Measurements from ENCODE around the gene HSD17B13. TPM values are rescaled to one million over a fixed set of nuclear protein-coding genes. Genes with fewer than 3 reads are reported as not detected.

The HSD17B13 gene
- total and polyA plus RNA-seq, 2 of the 4 experiments (the other 2 are of a cell fraction) = not detected

DNA sequence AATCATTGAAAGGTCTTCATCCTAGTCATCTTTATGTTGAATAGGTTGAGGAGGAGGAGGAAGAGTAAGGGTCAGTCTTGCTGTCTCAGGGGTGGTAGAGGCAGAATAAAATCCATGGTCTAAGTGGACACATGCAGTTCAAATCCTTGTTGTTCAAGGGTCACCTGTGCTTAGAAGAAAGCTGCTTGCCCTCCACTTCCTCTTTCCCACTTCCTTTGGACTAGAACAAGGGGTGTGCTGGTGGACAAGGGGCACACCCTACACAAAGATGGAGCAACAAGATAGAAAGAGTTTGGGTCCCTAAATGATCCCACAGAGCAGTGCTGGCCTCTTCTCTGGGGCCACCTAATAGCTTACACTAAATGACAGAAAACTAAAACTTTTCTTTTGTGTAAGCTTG is 47.9 kb downstream of the HSD17B13 start:
- H3K23ac ChIP-seq (ENCODE audit: low read depth, low read length) = no peak overlapping the region
- H3K9ac ChIP-seq (ENCODE audit: low read depth, low read length) = no peak overlapping the region
- H2BK120ac ChIP-seq (ENCODE audit: low read depth, low read length) = no peak overlapping the region
- H3K4me2 ChIP-seq (ENCODE audit: low read depth, low read length) = no peak overlapping the region
- H3K18ac ChIP-seq (ENCODE audit: low read depth, low read length) = no peak overlapping the region
- H2BK15ac ChIP-seq (ENCODE audit: low read depth, low read length) = no peak overlapping the region
- H2BK5ac ChIP-seq (ENCODE audit: low read depth, low read length, poor library complexity, severe bottlenecking) = no peak overlapping the region
- no peaks in the 10 kb centered on the region for H4K20me1 ChIP-seq (ENCODE audit: insufficient read depth, low read length)
- DNase-seq (no peak), ATAC-seq (ENCODE audit: low read depth) (no peak)
- H3K27me3 ChIP-seq (ENCODE audit: control insufficient read depth, insufficient read depth, low read length) = peaks cover 12% of the 10 kb centered on the region
- H2AK9ac ChIP-seq (replicated peaks; ENCODE audit: low read depth, low read length, poor library complexity) = no peak overlapping the region
- no peak overlapping the region for H3K56ac ChIP-seq (ENCODE audit: extremely low read depth, insufficient read depth, low read length)
- no peaks in the 10 kb centered on the region for H3K9me3 ChIP-seq (ENCODE audit: control insufficient read depth, insufficient read depth, low read length)
- BruUV-seq (replicated peaks) = no TSS peak
- no peak overlapping the region for H4K8ac ChIP-seq (ENCODE audit: low read depth in 2 of 2, low read length in 2 of 2)
- in situ Hi-C loops (cut with MboI; ENCODE audit: low sequenced_read_pairs) (loop anchor here (5.0 kb wide), 1 partner anchor 192 kb away; no protein-coding TSS in a partner anchor), dilution Hi-C loops (cut with HindIII; ENCODE audit: low sequenced_read_pairs, unreplicated experiment) (no loop called here), intact Hi-C loops (cut with micrococcal nuclease) (no loop called here)
- H2AFZ ChIP-seq (replicated peaks; ENCODE audit: low read length, poor library complexity) = no peak overlapping the region
- no peak overlapping the region for H3K27ac ChIP-seq (ENCODE audit: insufficient read depth, low read length)
- TF ChIP-seq, protein P1, sequence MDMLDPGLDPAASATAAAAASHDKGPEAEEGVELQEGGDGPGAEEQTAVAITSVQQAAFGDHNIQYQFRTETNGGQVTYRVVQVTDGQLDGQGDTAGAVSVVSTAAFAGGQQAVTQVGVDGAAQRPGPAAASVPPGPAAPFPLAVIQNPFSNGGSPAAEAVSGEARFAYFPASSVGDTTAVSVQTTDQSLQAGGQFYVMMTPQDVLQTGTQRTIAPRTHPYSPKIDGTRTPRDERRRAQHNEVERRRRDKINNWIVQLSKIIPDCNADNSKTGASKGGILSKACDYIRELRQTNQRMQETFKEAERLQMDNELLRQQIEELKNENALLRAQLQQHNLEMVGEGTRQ (IDR thresholded peaks at IDR 0.05; ENCODE audit: low read depth, low read length) = no peak
- TF ChIP-seq CEBPB (IDR thresholded peaks at IDR 0.05; ENCODE audit: low read depth, low read length) (no peak), MAZ (IDR thresholded peaks at IDR 0.05; ENCODE audit: borderline replicate concordance, low read depth, low read length) (no peak), RFX5 (IDR thresholded peaks at IDR 0.05; ENCODE audit: low read depth, low read length) (no peak), POLR2A (IDR thresholded peaks at IDR 0.05; ENCODE audit: low read depth, low read length) (no peak), RCOR1 (IDR thresholded peaks at IDR 0.05; ENCODE audit: insufficient replicate concordance, low read length) (no peak), ELK1 (IDR thresholded peaks at IDR 0.05; ENCODE audit: borderline replicate concordance, low read depth, low read length) (no peak), FOS (IDR thresholded peaks at IDR 0.05; ENCODE audit: low read depth, low read length) (no peak), SMC3 (IDR thresholded peaks at IDR 0.05; ENCODE audit: low read depth, low read length) (no peak), BHLHE40 (IDR thresholded peaks at IDR 0.05; ENCODE audit: low read depth, low read length) (no peak), MXI1 (IDR thresholded peaks at IDR 0.05; ENCODE audit: borderline replicate concordance, low read depth, low read length) (no peak), RAD21 (IDR thresholded peaks at IDR 0.05; ENCODE audit: low read length) (no peak), NFE2L2 (IDR thresholded peaks at IDR 0.05; ENCODE audit: low read depth, low read length) (no peak), MAFK (IDR thresholded peaks at IDR 0.05; ENCODE audit: low read depth, low read length) (no peak), CHD1 (IDR thresholded peaks at IDR 0.05; ENCODE audit: low read depth, low read length) (no peak)
- TF ChIP-seq, protein P2, sequence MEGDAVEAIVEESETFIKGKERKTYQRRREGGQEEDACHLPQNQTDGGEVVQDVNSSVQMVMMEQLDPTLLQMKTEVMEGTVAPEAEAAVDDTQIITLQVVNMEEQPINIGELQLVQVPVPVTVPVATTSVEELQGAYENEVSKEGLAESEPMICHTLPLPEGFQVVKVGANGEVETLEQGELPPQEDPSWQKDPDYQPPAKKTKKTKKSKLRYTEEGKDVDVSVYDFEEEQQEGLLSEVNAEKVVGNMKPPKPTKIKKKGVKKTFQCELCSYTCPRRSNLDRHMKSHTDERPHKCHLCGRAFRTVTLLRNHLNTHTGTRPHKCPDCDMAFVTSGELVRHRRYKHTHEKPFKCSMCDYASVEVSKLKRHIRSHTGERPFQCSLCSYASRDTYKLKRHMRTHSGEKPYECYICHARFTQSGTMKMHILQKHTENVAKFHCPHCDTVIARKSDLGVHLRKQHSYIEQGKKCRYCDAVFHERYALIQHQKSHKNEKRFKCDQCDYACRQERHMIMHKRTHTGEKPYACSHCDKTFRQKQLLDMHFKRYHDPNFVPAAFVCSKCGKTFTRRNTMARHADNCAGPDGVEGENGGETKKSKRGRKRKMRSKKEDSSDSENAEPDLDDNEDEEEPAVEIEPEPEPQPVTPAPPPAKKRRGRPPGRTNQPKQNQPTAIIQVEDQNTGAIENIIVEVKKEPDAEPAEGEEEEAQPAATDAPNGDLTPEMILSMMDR (conservative IDR thresholded peaks at IDR 0.05; ENCODE audit: low read depth, low read length) = no peak
- H2AK5ac ChIP-seq (ENCODE audit: low read depth, low read length) = no peak overlapping the region
- H4K91ac ChIP-seq (ENCODE audit: insufficient read depth, low read depth, low read length) = no peak overlapping the region
- POLR2A ChIA-PET (ENCODE audit: unreplicated experiment) = no interaction called here
- H2BK20ac ChIP-seq (ENCODE audit: low read depth, low read length) = no peak overlapping the region
- CTCF ChIA-PET = no interaction called here
- no peak overlapping the region for H3K14ac ChIP-seq (replicated peaks; ENCODE audit: low read depth, low read length)
- no peaks in the 10 kb centered on the region for H3K9me1 ChIP-seq (ENCODE audit: insufficient read depth, low read length)
- H4K5ac ChIP-seq (ENCODE audit: low read depth, low read length) = no peak overlapping the region
- no peak overlapping the region for H3K4me3 ChIP-seq (ENCODE audit: insufficient read depth, low read depth, low read length)
- H3K36me3 ChIP-seq (ENCODE audit: control insufficient read depth, insufficient read depth, low read length) = no peaks in the 10 kb centered on the region
- no peak overlapping the region for H3K4ac ChIP-seq (ENCODE audit: low read depth, low read length)
- H3K4me1 ChIP-seq (ENCODE audit: control insufficient read depth, insufficient read depth, low read length) = no peaks in the 10 kb centered on the region
- no peaks in the 10 kb centered on the region for H3K79me1 ChIP-seq (ENCODE audit: low read depth in 1 of 2, low read length in 2 of 2)

Measured in IMR-90 (cell line).